Measurements from ENCODE around the gene TMPRSS11E.
"Not testable (repeated sequence)": the region's sequence is repeated elsewhere in the genome, so short reads cannot be mapped to it uniquely, and the experiment has no call there.

Gene TMPRSS11E, protein sequence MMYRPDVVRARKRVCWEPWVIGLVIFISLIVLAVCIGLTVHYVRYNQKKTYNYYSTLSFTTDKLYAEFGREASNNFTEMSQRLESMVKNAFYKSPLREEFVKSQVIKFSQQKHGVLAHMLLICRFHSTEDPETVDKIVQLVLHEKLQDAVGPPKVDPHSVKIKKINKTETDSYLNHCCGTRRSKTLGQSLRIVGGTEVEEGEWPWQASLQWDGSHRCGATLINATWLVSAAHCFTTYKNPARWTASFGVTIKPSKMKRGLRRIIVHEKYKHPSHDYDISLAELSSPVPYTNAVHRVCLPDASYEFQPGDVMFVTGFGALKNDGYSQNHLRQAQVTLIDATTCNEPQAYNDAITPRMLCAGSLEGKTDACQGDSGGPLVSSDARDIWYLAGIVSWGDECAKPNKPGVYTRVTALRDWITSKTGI

DNA sequence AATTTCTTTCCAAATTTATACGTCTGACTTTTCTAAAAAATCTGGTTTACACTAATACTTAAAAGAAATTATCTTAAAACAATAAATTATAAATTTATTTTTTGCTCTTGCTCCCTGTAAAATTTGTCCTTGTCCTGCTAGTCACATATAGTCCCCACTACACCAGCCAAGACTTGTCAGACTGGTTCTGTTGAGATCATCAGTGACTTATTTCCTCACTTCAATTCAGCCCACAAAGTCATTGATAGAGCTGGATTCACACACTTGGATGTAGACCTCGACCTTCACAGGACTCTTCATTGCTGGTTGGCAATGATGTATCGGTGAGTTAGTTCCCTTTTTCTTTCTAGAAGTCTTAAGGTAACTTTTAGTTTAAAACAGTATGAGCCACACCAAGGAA, at the start of gene TMPRSS11E:
TMPRSS11E (plus strand) TSS at position 263 of the 400 bp plus-strand sequence; CDS start at position 313, 50 bp downstream.
- H3K4me2 ChIP-seq (ENCODE audit: low read length) = no peak within 1 kb of the TSS
- TF ChIP-seq, protein P1, sequence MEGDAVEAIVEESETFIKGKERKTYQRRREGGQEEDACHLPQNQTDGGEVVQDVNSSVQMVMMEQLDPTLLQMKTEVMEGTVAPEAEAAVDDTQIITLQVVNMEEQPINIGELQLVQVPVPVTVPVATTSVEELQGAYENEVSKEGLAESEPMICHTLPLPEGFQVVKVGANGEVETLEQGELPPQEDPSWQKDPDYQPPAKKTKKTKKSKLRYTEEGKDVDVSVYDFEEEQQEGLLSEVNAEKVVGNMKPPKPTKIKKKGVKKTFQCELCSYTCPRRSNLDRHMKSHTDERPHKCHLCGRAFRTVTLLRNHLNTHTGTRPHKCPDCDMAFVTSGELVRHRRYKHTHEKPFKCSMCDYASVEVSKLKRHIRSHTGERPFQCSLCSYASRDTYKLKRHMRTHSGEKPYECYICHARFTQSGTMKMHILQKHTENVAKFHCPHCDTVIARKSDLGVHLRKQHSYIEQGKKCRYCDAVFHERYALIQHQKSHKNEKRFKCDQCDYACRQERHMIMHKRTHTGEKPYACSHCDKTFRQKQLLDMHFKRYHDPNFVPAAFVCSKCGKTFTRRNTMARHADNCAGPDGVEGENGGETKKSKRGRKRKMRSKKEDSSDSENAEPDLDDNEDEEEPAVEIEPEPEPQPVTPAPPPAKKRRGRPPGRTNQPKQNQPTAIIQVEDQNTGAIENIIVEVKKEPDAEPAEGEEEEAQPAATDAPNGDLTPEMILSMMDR (IDR thresholded peaks at IDR 0.05) = no peak
- no peak within 1 kb of the TSS for H3K9ac ChIP-seq
- no peak within 1 kb of the TSS for H3K4me3 ChIP-seq (ENCODE audit: low read depth, low read length)
- H3K4me1 ChIP-seq = no peaks in the 10 kb centered on the region
- H3K27ac ChIP-seq = no peak within 1 kb of the TSS
- no peaks in the 10 kb centered on the region for H3K9me3 ChIP-seq (ENCODE audit: control insufficient read depth, low read length)
- H3K27me3 ChIP-seq (ENCODE audit: control insufficient read depth, insufficient read depth, low read length) = no peaks in the 10 kb centered on the region
- no peaks in the 10 kb centered on the region for H3K36me3 ChIP-seq (ENCODE audit: control insufficient read depth, insufficient read depth, low read length)
- no peaks in the 10 kb centered on the region for H3K79me2 ChIP-seq
- no peak within 1 kb of the TSS for H2AFZ ChIP-seq

DNA sequence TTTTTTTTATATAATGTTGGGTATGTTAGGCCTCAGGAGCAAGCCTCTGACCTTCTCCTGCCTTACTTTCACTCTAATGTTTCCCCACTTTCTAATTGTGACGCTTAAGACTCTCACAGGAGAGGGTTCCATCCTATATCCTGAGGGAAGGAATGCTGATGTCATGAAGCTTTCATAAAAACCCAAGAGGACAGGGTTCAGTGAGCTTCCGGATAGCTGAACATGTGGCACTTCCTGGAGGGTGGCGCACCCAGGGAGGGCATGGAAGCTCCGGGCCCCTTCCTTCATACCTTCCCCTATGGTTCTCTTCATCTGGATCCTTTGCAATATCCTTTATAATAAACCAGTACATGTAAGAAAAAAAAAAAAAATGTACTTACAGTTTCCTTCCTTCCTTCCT, 48.0 kb upstream of the TMPRSS11E start:
- Histone ChIP-seq H3K36me3 (ENCODE audit: control insufficient read depth, insufficient read depth, low read length) (no peaks in the 10 kb centered on the region), H3K4me3 (ENCODE audit: low read depth, low read length) (no peak overlapping the region), H3K27me3 (ENCODE audit: control insufficient read depth, insufficient read depth, low read length) (no peaks in the 10 kb centered on the region), H3K27ac (no peak overlapping the region), H3K4me1 (no peaks in the 10 kb centered on the region), H3K4me2 (ENCODE audit: low read length) (no peak overlapping the region), H3K79me2 (no peaks in the 10 kb centered on the region), H2AFZ (no peak overlapping the region), H3K9ac (no peak overlapping the region), H3K9me3 (ENCODE audit: control insufficient read depth, low read length) (no peaks in the 10 kb centered on the region)
- TF ChIP-seq, protein P1 (IDR thresholded peaks at IDR 0.05) = no peak

DNA sequence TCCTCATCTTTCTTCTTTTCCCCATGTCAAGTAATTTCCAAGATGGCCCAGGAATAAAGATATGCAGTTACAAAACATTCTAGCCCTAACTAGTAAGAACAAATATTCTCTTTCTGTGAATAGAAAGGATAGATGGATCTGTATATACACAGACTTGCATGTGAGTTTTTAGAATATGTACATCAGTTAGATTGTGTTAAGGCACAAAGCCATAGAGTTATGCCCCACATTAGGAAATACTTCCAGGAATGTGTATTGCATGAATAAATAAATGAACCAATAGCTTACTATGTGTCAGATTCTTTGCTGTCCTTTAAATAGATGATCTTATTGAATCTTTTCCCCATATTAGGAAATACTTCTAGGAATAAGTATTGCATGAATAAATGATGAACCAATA, 46.0 kb upstream of the TMPRSS11E start:
- Histone ChIP-seq H3K27ac (no peak overlapping the region), H2AFZ (no peak overlapping the region), H3K4me3 (ENCODE audit: low read depth, low read length) (no peak overlapping the region), H3K9ac (no peak overlapping the region), H3K4me1 (no peaks in the 10 kb centered on the region), H3K9me3 (ENCODE audit: control insufficient read depth, low read length) (no peaks in the 10 kb centered on the region), H3K36me3 (ENCODE audit: control insufficient read depth, insufficient read depth, low read length) (no peaks in the 10 kb centered on the region), H3K79me2 (no peaks in the 10 kb centered on the region), H3K4me2 (ENCODE audit: low read length) (no peak overlapping the region), H3K27me3 (ENCODE audit: control insufficient read depth, insufficient read depth, low read length) (no peaks in the 10 kb centered on the region)
- TF ChIP-seq, protein P1 (IDR thresholded peaks at IDR 0.05) = no peak

DNA sequence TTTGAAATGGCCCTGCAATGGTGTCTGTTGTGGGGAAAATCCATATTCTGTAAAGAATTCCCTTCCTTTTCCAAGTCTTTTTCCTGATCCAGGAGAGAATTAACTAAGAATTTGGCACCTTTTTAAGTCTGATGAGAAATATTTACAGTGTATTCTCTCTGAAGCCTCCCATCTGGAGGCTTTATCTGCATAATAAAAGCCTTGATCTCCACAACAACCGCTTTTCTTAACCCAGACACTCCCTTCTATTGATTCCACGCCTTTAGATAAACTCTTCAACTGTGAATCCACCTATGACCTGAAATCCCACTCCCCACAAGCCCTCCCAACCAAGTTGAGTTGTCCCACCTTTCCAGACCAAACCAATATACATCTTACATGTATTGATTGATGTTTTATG, 43.1 kb upstream of the TMPRSS11E start:
- H2AFZ ChIP-seq = no peak overlapping the region
- H3K79me2 ChIP-seq = no peaks in the 10 kb centered on the region
- H3K4me3 ChIP-seq (ENCODE audit: low read depth, low read length) = no peak overlapping the region
- no peaks in the 10 kb centered on the region for H3K9me3 ChIP-seq (ENCODE audit: control insufficient read depth, low read length)
- no peaks in the 10 kb centered on the region for H3K36me3 ChIP-seq (ENCODE audit: control insufficient read depth, insufficient read depth, low read length)
- H3K27ac ChIP-seq = no peak overlapping the region
- no peaks in the 10 kb centered on the region for H3K4me1 ChIP-seq
- TF ChIP-seq, protein P1 (IDR thresholded peaks at IDR 0.05) = no peak
- no peak overlapping the region for H3K9ac ChIP-seq
- no peak overlapping the region for H3K4me2 ChIP-seq (ENCODE audit: low read length)
- no peaks in the 10 kb centered on the region for H3K27me3 ChIP-seq (ENCODE audit: control insufficient read depth, insufficient read depth, low read length)

DNA sequence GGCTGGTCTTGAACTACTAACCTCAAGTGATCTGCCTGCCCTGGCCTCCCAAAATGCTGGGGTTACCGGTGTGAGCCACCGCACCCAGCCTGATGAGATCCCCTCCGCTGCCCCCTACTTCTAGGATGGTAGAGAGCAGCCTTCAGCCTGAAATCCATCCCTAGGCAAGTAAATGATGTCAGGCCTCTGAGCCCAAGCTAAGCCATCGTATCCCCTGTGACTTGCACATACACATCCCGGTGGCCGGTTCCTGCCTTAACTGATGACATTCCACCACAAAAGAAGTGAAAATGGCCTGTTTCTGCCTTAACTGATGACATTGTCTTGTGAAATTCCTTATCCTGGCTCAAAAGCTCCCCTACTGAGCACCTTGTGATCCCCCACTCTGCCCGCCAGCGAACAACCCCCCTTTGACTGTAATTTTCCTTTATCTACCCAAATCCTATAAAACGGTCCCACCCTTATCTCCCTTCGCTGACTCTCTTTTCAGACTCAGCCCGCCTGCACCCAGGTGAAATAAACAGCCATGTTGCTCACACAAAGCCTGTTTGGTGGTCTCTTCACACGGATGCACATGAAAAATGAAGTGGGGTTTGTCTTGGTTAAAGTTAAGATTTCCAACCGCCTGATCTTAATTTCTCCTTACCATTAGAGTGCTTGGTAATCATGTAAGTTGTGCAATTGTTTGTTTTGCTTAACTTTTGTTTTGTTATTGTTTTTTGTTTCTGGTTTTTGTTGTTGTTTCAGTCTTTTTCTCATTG, 41.4 kb upstream of the TMPRSS11E start:
- not testable (repeated sequence) for H2AFZ ChIP-seq; H3K79me2 ChIP-seq; H3K4me2 ChIP-seq (ENCODE audit: low read length); H3K9ac ChIP-seq; H3K27ac ChIP-seq; H3K27me3 ChIP-seq (ENCODE audit: control insufficient read depth, insufficient read depth, low read length); H3K36me3 ChIP-seq (ENCODE audit: control insufficient read depth, insufficient read depth, low read length); H3K4me1 ChIP-seq; H3K9me3 ChIP-seq (ENCODE audit: control insufficient read depth, low read length); H3K4me3 ChIP-seq (ENCODE audit: low read depth, low read length)

All from parathyroid adenoma (tissue), 2 donors.